GM10248 (cell line): ENCODE results near the gene HMG20A.

Source experiments
- CTCF ChIA-PET: fragments of 300-600 bp; sonication (Branson Sonifier 250); formaldehyde crosslinking; extraction: SDS; loops from one replicate; lab custom pipeline; 2021; ENCODE audit warnings: antibody characterized with exemption; lab: Yijun Ruan, JAX
- POLR2A ChIA-PET: fragments of 350-650 bp; sonication (Branson Sonifier 250); formaldehyde crosslinking; extraction: SDS; loops from one replicate; lab custom pipeline; 2020; ENCODE audit warnings: antibody characterized with exemption; lab: Yijun Ruan, JAX
- DNase-seq: peaks from one replicate; pipeline ENCODE4 v3.0.0; 2012; ENCODE audit errors: extremely low spot score
- CTCF ChIP-seq: IDR thresholded peaks from 2 replicates; pipeline ENCODE4 v1.5.1; 2012; ENCODE audit warnings: mild to moderate bottlenecking, low read depth; ENCODE audit errors: extremely low read depth, missing control alignments, control extremely low read depth

HMG20A gene

GRCh38 chr15:77510066-77511057 is 89.7 kb downstream of the HMG20A start:
- ChIA-PET CTCF (interaction anchor here (1.2 to 6.2 kb wide), 6 partner anchors 10 to 338 kb away, joined by 3 to 38 read pairs (median 8); no protein-coding TSS in a partner anchor), POLR2A (no interaction called here)
- no peak for DNase-seq
- no peak for TF ChIP-seq CTCF

GRCh38 chr15:77511869-77512268 is 91.2 kb downstream of the HMG20A start:
- no peak for TF ChIP-seq CTCF
- ChIA-PET CTCF (no interaction called here), POLR2A (no interaction called here)
- no peak for DNase-seq

- ChIA-PET POLR2A (no interaction called here), CTCF (interaction anchor here (1.1 kb wide), 1 partner anchor 31 kb away, joined by 3 read pairs; no protein-coding TSS in a partner anchor)
- TF ChIP-seq CTCF = no peak
- no peak for DNase-seq
Measured at GRCh38 chr15:77513226-77513625, 92.5 kb downstream of the HMG20A start.

GRCh38 chr15:77514641-77515402 is 94.1 kb downstream of the HMG20A start:
- ChIA-PET POLR2A (no interaction called here), CTCF (interaction anchor here (1.0 to 1.2 kb wide), 2 partner anchors 18 to 28 kb away, joined by 4 read pairs; no protein-coding TSS in a partner anchor)
- DNase-seq = no peak
- no peak for TF ChIP-seq CTCF

- CTCF ChIA-PET = interaction anchor here (1.0 kb wide), 1 partner anchor 28 kb away, joined by 4 read pairs; no protein-coding TSS in a partner anchor
- no peak for DNase-seq
- TF ChIP-seq CTCF = no peak
- POLR2A ChIA-PET = no interaction called here
Measured at GRCh38 chr15:77515613-77516012, 94.9 kb downstream of the HMG20A start.

GRCh38 chr15:77516076-77516475 is 95.4 kb downstream of the HMG20A start:
- no peak for TF ChIP-seq CTCF
- no peak for DNase-seq
- CTCF ChIA-PET = interaction anchor here (0.9 to 1.0 kb wide), 2 partner anchors 18 to 27 kb away, joined by 4 to 6 read pairs; no protein-coding TSS in a partner anchor
- POLR2A ChIA-PET = no interaction called here
